ENCODE measurements around the gene DPY19L1.
"Not testable (repeated sequence)": the region's sequence is repeated elsewhere in the genome, so short reads cannot be mapped to it uniquely, and the experiment has no call there.

GRCh38 chr7:34979124-34979523 is 58.2 kb downstream of the DPY19L1 start:
- TF ChIP-seq, protein P1, sequence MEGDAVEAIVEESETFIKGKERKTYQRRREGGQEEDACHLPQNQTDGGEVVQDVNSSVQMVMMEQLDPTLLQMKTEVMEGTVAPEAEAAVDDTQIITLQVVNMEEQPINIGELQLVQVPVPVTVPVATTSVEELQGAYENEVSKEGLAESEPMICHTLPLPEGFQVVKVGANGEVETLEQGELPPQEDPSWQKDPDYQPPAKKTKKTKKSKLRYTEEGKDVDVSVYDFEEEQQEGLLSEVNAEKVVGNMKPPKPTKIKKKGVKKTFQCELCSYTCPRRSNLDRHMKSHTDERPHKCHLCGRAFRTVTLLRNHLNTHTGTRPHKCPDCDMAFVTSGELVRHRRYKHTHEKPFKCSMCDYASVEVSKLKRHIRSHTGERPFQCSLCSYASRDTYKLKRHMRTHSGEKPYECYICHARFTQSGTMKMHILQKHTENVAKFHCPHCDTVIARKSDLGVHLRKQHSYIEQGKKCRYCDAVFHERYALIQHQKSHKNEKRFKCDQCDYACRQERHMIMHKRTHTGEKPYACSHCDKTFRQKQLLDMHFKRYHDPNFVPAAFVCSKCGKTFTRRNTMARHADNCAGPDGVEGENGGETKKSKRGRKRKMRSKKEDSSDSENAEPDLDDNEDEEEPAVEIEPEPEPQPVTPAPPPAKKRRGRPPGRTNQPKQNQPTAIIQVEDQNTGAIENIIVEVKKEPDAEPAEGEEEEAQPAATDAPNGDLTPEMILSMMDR (IDR thresholded peaks at IDR 0.05): not testable (repeated sequence)
- not testable (repeated sequence) for TF ChIP-seq POLR2A, POLR2AphosphoS5, EP300 (IDR thresholded peaks at IDR 0.05)
